Sigmoid colon (tissue), 7 donors: ENCODE measurements around the gene DAW1. TPM values are rescaled to one million over a fixed set of nuclear protein-coding genes. Genes with fewer than 3 reads are reported as not detected.

Experiments used
- DNase-seq: peaks from one replicate; pipeline ENCODE4 v3.0.0-alpha.2; 2019
- H3K27ac ChIP-seq, 4 donors: fragments of 200-600 bp; sonication (generic); one replicate each; pipeline ENCODE4 v1.5.1; 2016 to 2019; ENCODE audit warnings: mild to moderate bottlenecking in 1 of 4
- H3K27me3 ChIP-seq, 3 donors: fragments of 200-600 bp; sonication (generic); one replicate each; pipeline ENCODE4 v1.5.1; 2019; ENCODE audit warnings: mild to moderate bottlenecking in 1 of 3
- H3K36me3 ChIP-seq, 4 donors: fragments of 200-600 bp; sonication (generic); one replicate each; pipeline ENCODE4 v1.5.1; 2016 to 2019
- H3K4me1 ChIP-seq, 4 donors: fragments of 200-600 bp; sonication (generic); one replicate each; pipeline ENCODE4 v1.5.1; 2017 to 2019
- H3K4me3 ChIP-seq, 4 donors: fragments of 200-600 bp; sonication (generic); one replicate each; pipeline ENCODE4 v1.5.1; 2017 to 2019; ENCODE audit warnings: mild to moderate bottlenecking in 2 of 4, moderate library complexity in 1 of 4
- H3K9me3 ChIP-seq, 4 donors: fragments of 200-600 bp in 3 of 4; sonication (generic) in 3 of 4; one replicate each; pipeline versions ENCODE4 v1.5.1 to v1.6.1; 2013 to 2019
- CTCF ChIP-seq, 4 experiments: fragments of 450-650 bp in 3 of 4; fragments of 200-600 bp in 1 of 4; IDR thresholded peaks; one replicate each; pipeline ENCODE4 v1.5.1; 2016 to 2019; ENCODE audit warnings: antibody characterized with exemption in 4 of 4, mild to moderate bottlenecking in 3 of 4, moderate library complexity in 2 of 4
- EP300 ChIP-seq, 4 donors: sonication (generic); formaldehyde crosslinking; IDR thresholded peaks; one replicate each; pipeline ENCODE4 v1.6.1; 2017; ENCODE audit warnings: antibody characterized with exemption in 4 of 4
- POLR2A ChIP-seq, 2 donors: fragments of 450-650 bp; IDR thresholded peaks; one replicate each; pipeline ENCODE4 v1.6.1; 2016; ENCODE audit warnings: antibody characterized with exemption in 2 of 2, mild to moderate bottlenecking in 2 of 2, moderate library complexity in 2 of 2
- POLR2AphosphoS5 ChIP-seq, 4 donors: sonication (generic); formaldehyde crosslinking; IDR thresholded peaks; one replicate each; pipeline ENCODE4 v1.6.1; 2017; ENCODE audit warnings: antibody characterized with exemption in 4 of 4
- WGBS, 2 donors: extraction: QIAGEN DNeasy Blood & Tissue Kit; methylation state at CpG; one replicate each; pipeline ENCODE4 v1.1.7; 2013; 5-methylcytosine and 5-hydroxymethylcytosine counted together
- intact Hi-C: fragments of 100-400 bp; cut with DNase I; formaldehyde crosslinking; loops from one replicate; pipeline ENCODE4 v1.15.1; 2023
- polyA plus RNA-seq, 3 donors: library from polyadenylated mRNA; stranded (reverse); fragments of 200-250 nt; gene quantifications; one replicate each; pipeline ENCODE4 v1.2.3, GENCODE V29; 2013
- total RNA-seq, 4 donors: library from RNA; depleted of rRNA; stranded (reverse); fragments of >200 nt; gene quantifications; one replicate each; pipeline ENCODE4 v1.1.0, GENCODE V29; 2016
- donor health status: healthy with polysubstance abuse.
- donor health status: Bipolar disorder and iron deficiency.
- donor health status: healthy.

The DAW1 gene
- total and polyA plus RNA-seq, 7 donors: 0.06 TPM; not detected in 6

GRCh38 chr2:227876300-227876801, 4.9 kb downstream of the DAW1 start:
- Histone ChIP-seq H3K9me3 (no peaks in the 10 kb centered on the region), H3K4me1 (peaks cover 0 to 5% (median 2%) of the 10 kb centered on the region in 4 donors), H3K27me3 (peaks cover 0 to 23% (median 5%) of the 10 kb centered on the region in 3 donors), H3K4me3 (no peak overlapping the region), H3K36me3 (no peaks in the 10 kb centered on the region), H3K27ac (no peak overlapping the region)
- DNase-seq: no peak
- WGBS, 2 donors: 88 to 94% methylated on average over 6 of the region's 6 CpGs
- TF ChIP-seq CTCF (IDR thresholded peaks at IDR 0.05) (no peak), POLR2A (IDR thresholded peaks at IDR 0.05) (no peak), EP300 (IDR thresholded peaks at IDR 0.05) (no peak), POLR2AphosphoS5 (IDR thresholded peaks at IDR 0.05) (no peak)
- intact Hi-C loops: no loop called here

DNA sequence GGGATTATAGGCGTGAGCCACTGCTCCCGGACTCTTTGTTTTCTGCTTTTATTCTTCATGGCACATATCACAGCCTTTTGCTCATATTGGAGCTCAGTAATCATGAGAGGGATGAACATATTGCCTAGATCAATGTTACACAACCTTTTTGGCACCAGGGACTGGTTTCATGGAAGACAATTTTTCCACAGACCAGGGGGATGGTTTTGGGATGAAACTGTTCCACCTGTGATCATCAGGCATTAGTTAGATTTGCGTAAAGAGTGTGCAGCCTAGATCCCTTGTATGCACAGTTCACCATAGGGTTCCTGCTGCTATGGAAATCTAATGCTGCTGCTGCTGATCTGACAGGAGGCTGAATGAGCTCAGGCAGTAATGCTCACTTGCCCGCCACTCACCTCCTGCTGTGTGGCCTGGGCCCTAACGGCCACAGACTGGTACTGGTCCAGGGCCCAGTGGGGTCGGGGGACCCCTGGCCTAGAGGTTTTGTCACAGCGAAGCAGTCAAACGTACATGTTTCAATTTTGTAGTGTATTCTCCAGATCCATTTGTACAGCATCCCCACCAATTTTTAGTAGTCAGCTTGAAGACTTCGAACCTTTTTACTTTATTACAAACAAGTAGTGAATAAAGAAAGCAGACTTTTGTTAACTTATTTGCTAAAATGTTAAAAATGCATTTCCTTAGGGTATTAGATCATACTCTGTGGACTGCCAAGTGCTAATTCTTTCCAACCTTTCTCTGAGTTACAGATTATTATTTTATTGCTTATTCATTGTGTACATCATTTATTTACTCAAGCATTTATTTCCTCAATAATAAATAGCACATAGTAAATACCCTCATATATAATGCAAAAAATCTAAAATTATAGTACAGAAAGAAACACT, 6.2 kb downstream of the DAW1 start:
- intact Hi-C loops: no loop called here
- H3K4me3 ChIP-seq: no peak overlapping the region
- H3K36me3 ChIP-seq: no peaks in the 10 kb centered on the region
- H3K27me3 ChIP-seq: peaks cover 0 to 10% (median 0%) of the 10 kb centered on the region in 3 donors
- TF ChIP-seq POLR2AphosphoS5 (IDR thresholded peaks at IDR 0.05) (peak in 2 of 4 donors; percentile 30 to 32), POLR2A (IDR thresholded peaks at IDR 0.05) (no peak)
- DNase-seq: no peak
- H3K9me3 ChIP-seq: no peaks in the 10 kb centered on the region
- no peaks in the 10 kb centered on the region for H3K4me1 ChIP-seq
- H3K27ac ChIP-seq: peak overlapping the region in 3 of 4 donors; percentile 47 to 62 (median 49)
- 75 to 77% methylated on average over 9 of the region's 9 CpGs for WGBS, 2 donors

- Histone ChIP-seq H3K4me3 (no peak overlapping the region), H3K36me3 (no peaks in the 10 kb centered on the region), H3K9me3 (no peaks in the 10 kb centered on the region), H3K4me1 (no peaks in the 10 kb centered on the region), H3K27me3 (no peaks in the 10 kb centered on the region), H3K27ac (no peak overlapping the region)
- DNase-seq: no peak
- WGBS, 2 donors: 91 to 93% methylated on average over 3 of the region's 3 CpGs
- no peak for TF ChIP-seq POLR2AphosphoS5 (IDR thresholded peaks at IDR 0.05)
- TF ChIP-seq POLR2A (IDR thresholded peaks at IDR 0.05): no peak
- intact Hi-C loops: no loop called here
Measured at GRCh38 chr2:227880460-227880859, 9.0 kb downstream of the DAW1 start.

- intact Hi-C loops: no loop called here
- H3K9me3 ChIP-seq: no peaks in the 10 kb centered on the region
- no peaks in the 10 kb centered on the region for H3K4me1 ChIP-seq
- no peak for TF ChIP-seq CTCF (IDR thresholded peaks at IDR 0.05)
- TF ChIP-seq POLR2A (IDR thresholded peaks at IDR 0.05): no peak
- TF ChIP-seq POLR2AphosphoS5 (IDR thresholded peaks at IDR 0.05): no peak
- TF ChIP-seq EP300 (IDR thresholded peaks at IDR 0.05): no peak
- WGBS, 2 donors: 75 to 86% methylated on average over 4 of the region's 4 CpGs
- no peak for DNase-seq
- no peak overlapping the region for H3K27ac ChIP-seq
- H3K27me3 ChIP-seq: no peaks in the 10 kb centered on the region
- no peaks in the 10 kb centered on the region for H3K36me3 ChIP-seq
- H3K4me3 ChIP-seq: no peak overlapping the region
Measured at GRCh38 chr2:227881866-227882517, 10.6 kb downstream of the DAW1 start.

- Histone ChIP-seq H3K27ac (no peak overlapping the region), H3K27me3 (no peaks in the 10 kb centered on the region), H3K4me3 (no peak overlapping the region), H3K4me1 (no peaks in the 10 kb centered on the region), H3K36me3 (no peaks in the 10 kb centered on the region), H3K9me3 (no peaks in the 10 kb centered on the region)
- intact Hi-C loops: no loop called here
- TF ChIP-seq CTCF (IDR thresholded peaks at IDR 0.05): peak in 2 of 4 experiments; percentile 16 to 41
- no peak for TF ChIP-seq POLR2A (IDR thresholded peaks at IDR 0.05)
- TF ChIP-seq EP300 (IDR thresholded peaks at IDR 0.05): no peak
- TF ChIP-seq POLR2AphosphoS5 (IDR thresholded peaks at IDR 0.05): no peak
- whole genome bisulfite sequencing, 2 donors: 10 to 24% methylated on average over 6 of the region's 6 CpGs
- no peak for DNase-seq
Measured at GRCh38 chr2:227884511-227884947, 13.1 kb downstream of the DAW1 start.
